ENCODE measurements around the gene NOD2.

DNA sequence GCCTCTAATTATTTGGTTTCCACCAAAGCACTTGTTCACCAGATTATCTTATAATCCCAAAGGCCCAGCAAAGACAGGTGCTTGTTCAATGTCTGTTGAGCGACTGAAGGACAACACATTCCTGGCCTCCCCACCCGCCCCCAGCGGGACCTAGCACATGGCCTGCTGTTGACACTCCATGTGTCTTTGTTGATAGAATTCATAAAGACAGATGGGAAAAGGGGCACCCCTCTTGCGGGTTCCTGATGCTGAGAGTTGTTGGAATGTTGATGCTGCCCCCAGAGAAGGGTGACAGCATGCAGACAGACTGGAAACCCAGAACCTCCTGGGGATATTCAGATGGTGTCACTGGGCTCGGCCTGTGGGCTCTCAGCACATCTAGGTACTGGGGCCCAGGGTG is 49.2 kb upstream of the NOD2 start:
- TF ChIP-seq, protein P1, sequence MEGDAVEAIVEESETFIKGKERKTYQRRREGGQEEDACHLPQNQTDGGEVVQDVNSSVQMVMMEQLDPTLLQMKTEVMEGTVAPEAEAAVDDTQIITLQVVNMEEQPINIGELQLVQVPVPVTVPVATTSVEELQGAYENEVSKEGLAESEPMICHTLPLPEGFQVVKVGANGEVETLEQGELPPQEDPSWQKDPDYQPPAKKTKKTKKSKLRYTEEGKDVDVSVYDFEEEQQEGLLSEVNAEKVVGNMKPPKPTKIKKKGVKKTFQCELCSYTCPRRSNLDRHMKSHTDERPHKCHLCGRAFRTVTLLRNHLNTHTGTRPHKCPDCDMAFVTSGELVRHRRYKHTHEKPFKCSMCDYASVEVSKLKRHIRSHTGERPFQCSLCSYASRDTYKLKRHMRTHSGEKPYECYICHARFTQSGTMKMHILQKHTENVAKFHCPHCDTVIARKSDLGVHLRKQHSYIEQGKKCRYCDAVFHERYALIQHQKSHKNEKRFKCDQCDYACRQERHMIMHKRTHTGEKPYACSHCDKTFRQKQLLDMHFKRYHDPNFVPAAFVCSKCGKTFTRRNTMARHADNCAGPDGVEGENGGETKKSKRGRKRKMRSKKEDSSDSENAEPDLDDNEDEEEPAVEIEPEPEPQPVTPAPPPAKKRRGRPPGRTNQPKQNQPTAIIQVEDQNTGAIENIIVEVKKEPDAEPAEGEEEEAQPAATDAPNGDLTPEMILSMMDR (IDR thresholded peaks at IDR 0.05), result no peak
- TF ChIP-seq POLR2A (IDR thresholded peaks at IDR 0.05), result no peak
- TF ChIP-seq POLR2AphosphoS5 (IDR thresholded peaks at IDR 0.05; ENCODE audit: insufficient read depth in 1 of 2, low read depth in 1 of 2), result no peak
